GM12801 (cell line): ENCODE results near the gene CHST12.

Experiments used
- CTCF ChIP-seq: IDR thresholded peaks from one replicate; pipeline ENCODE4 v1.5.1; 2011; ENCODE audit warnings: control low read depth; ENCODE audit not compliant: insufficient read length; ENCODE audit errors: extremely low read depth

Gene CHST12

GRCh38 chr7:2496375-2496774 lies 93.0 kb downstream of the CHST12 start:
- TF ChIP-seq CTCF: no peak

GRCh38 chr7:2497065-2497464 lies 93.7 kb downstream of the CHST12 start:
- no peak for TF ChIP-seq CTCF

GRCh38 chr7:2497500-2498336 lies 94.3 kb downstream of the CHST12 start:
- no peak for TF ChIP-seq CTCF
